Upper lobe of left lung (tissue), 6 donors: ENCODE data around the gene TEN1. TPM values are rescaled to one million over a fixed set of nuclear protein-coding genes. Genes with fewer than 3 reads are reported as not detected.
"Not testable (repeated sequence)": the region's sequence is repeated elsewhere in the genome, so short reads cannot be mapped to it uniquely, and the experiment has no call there.

Source experiments
- ATAC-seq, 2 donors: fragments of 200-7000 bp; cut with Tn5 transposase; one replicate each; pipeline ENCODE4 v1.9.1; 2022; ENCODE audit warnings: mild to moderate bottlenecking in 2 of 2, moderate library complexity in 2 of 2; ENCODE audit not compliant: low FRiP score in 2 of 2
- DNase-seq, 2 donors: peaks; one replicate each; pipeline ENCODE4 v3.0.0-alpha.2; 2019 to 2020
- H3K27ac ChIP-seq, 4 donors: fragments of 200-600 bp; sonication (generic); one replicate each; pipeline ENCODE4 v1.5.1; 2016 to 2019
- H3K27me3 ChIP-seq, 4 donors: fragments of 200-600 bp; sonication (generic); one replicate each; pipeline ENCODE4 v1.5.1; 2017 to 2019
- H3K36me3 ChIP-seq, 4 donors: fragments of 200-600 bp; sonication (generic); one replicate each; pipeline ENCODE4 v1.5.1; 2016 to 2019
- H3K4me1 ChIP-seq, 4 donors: fragments of 200-600 bp; sonication (generic); one replicate each; pipeline ENCODE4 v1.5.1; 2018 to 2019
- H3K4me3 ChIP-seq, 4 donors: fragments of 200-600 bp; sonication (generic); one replicate each; pipeline ENCODE4 v1.5.1; 2017 to 2019; ENCODE audit warnings: mild to moderate bottlenecking in 2 of 4, moderate library complexity in 1 of 4
- H3K9me3 ChIP-seq, 4 donors: fragments of 200-600 bp; sonication (generic); one replicate each; pipeline ENCODE4 v1.5.1; 2018 to 2019
- CTCF ChIP-seq, 6 experiments: fragments of 450-650 bp in 4 of 6; fragments of 200-600 bp in 2 of 6; sonication (generic) in 2 of 6; IDR thresholded peaks; one replicate each; pipeline ENCODE4 v1.5.1; 2016 to 2019; ENCODE audit warnings: antibody characterized with exemption in 6 of 6
- EP300 ChIP-seq, 4 donors: sonication (generic); formaldehyde crosslinking; IDR thresholded peaks; one replicate each; pipeline ENCODE4 v1.5.1; 2017; ENCODE audit warnings: antibody characterized with exemption in 4 of 4, control low read depth in 2 of 4
- POLR2A ChIP-seq, 4 donors: fragments of 450-650 bp; IDR thresholded peaks; one replicate each; pipeline ENCODE4 v1.5.1; 2016 to 2017; ENCODE audit warnings: antibody characterized with exemption in 4 of 4, mild to moderate bottlenecking in 2 of 4
- POLR2AphosphoS5 ChIP-seq, 2 donors: sonication (generic); formaldehyde crosslinking; IDR thresholded peaks; one replicate each; pipeline ENCODE4 v1.5.1; 2017; ENCODE audit warnings: antibody characterized with exemption in 2 of 2
- WGBS, 2 donors: methylation state at CpG; one replicate each; pipeline ENCODE4 v1.1.5; 2017 to 2018; 5-methylcytosine and 5-hydroxymethylcytosine counted together
- total RNA-seq, 6 donors: library from RNA; depleted of rRNA in 4 of 6; stranded (reverse); fragments of >200 nt in 4 of 6; gene quantifications; one replicate each; pipeline versions ENCODE4 v1.1.0 to v1.2.1, GENCODE V29; 2016 to 2021
- donor health status: DM: no; HTN: no; CAD: no; lungs with moderate emphysema.
- donor health status: DM: no; HTN: yes; CAD: no; lungs with severe emphysema.

The TEN1 gene
- total RNA-seq, 6 donors from 2014 or later = 13.6 to 29.3 (median 17.0) TPM; not detected in 1

- ATAC-seq (no peak), DNase-seq (no peak)
- Histone ChIP-seq H3K9me3 (no peaks in the 10 kb centered on the region), H3K27me3 (no peaks in the 10 kb centered on the region), H3K4me3 (no peak overlapping the region), H3K36me3 (peaks cover 47 to 79% (median 71%) of the 10 kb centered on the region in 4 donors), H3K27ac (no peak overlapping the region), H3K4me1 (peaks cover 0 to 4% (median 0%) of the 10 kb centered on the region in 4 donors)
- 73 to 95% methylated on average over 6 of the region's 6 CpGs for WGBS, 2 donors
- TF ChIP-seq EP300 (IDR thresholded peaks at IDR 0.05) (no peak), POLR2AphosphoS5 (IDR thresholded peaks at IDR 0.05) (no peak), POLR2A (IDR thresholded peaks at IDR 0.05) (no peak), CTCF (IDR thresholded peaks at IDR 0.05) (no peak)
Observed at GRCh38 chr17:76040376-76040775, 61.3 kb downstream of the TEN1 start.

DNA sequence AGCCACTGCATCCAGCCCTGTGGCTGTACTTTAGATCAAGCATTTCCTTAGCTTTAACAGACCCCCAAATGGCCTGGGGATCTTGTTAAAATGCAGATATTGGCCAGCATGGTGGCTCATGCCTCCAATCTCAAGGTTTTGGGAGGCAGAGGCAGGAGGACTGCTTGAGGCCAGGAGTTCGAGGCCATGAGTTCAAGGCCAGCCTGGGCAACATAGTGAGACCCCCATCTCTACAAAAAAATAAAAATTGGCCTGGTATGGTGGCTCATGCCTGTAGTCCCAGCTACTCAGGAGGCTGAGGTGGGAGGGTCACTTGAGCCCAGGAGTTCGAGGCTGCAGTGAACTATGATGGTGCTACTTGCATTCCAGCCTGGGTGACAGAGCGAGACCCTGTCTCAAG, 63.8 kb downstream of the TEN1 start:
- ATAC-seq, H3K4me3 ChIP-seq, H3K27ac ChIP-seq, H3K27me3 ChIP-seq, H3K9me3 ChIP-seq, DNase-seq, H3K4me1 ChIP-seq: not testable (repeated sequence)
- 89 to 97% methylated on average over 3 of the region's 3 CpGs for WGBS, 2 donors
- H3K36me3 ChIP-seq = peaks cover 63 to 100% (median 95%) of the 10 kb centered on the region in 4 donors

GRCh38 chr17:76044475-76045007, 65.5 kb downstream of the TEN1 start:
- not testable (repeated sequence) for H3K27me3 ChIP-seq, DNase-seq, H3K27ac ChIP-seq, H3K9me3 ChIP-seq, H3K4me3 ChIP-seq, H3K4me1 ChIP-seq, ATAC-seq
- H3K36me3 ChIP-seq = peaks cover 63 to 100% (median 98%) of the 10 kb centered on the region in 4 donors
- 65 to 70% methylated on average over 11 of the region's 11 CpGs for WGBS, 2 donors

GRCh38 chr17:76046064-76046463, 67.0 kb downstream of the TEN1 start:
- Histone ChIP-seq H3K36me3 (peaks cover 55 to 100% (median 92%) of the 10 kb centered on the region in 4 donors), H3K4me3 (no peak overlapping the region), H3K27me3 (no peaks in the 10 kb centered on the region), H3K27ac (no peak overlapping the region), H3K4me1 (peaks cover 0 to 12% (median 2%) of the 10 kb centered on the region in 4 donors), H3K9me3 (no peaks in the 10 kb centered on the region)
- DNase-seq (no peak), ATAC-seq (no peak)
- WGBS, 2 donors = 93% methylated on average over 8 of the region's 8 CpGs
- TF ChIP-seq POLR2AphosphoS5 (IDR thresholded peaks at IDR 0.05) (no peak), EP300 (IDR thresholded peaks at IDR 0.05) (no peak), POLR2A (IDR thresholded peaks at IDR 0.05) (no peak), CTCF (IDR thresholded peaks at IDR 0.05) (no peak)

DNA sequence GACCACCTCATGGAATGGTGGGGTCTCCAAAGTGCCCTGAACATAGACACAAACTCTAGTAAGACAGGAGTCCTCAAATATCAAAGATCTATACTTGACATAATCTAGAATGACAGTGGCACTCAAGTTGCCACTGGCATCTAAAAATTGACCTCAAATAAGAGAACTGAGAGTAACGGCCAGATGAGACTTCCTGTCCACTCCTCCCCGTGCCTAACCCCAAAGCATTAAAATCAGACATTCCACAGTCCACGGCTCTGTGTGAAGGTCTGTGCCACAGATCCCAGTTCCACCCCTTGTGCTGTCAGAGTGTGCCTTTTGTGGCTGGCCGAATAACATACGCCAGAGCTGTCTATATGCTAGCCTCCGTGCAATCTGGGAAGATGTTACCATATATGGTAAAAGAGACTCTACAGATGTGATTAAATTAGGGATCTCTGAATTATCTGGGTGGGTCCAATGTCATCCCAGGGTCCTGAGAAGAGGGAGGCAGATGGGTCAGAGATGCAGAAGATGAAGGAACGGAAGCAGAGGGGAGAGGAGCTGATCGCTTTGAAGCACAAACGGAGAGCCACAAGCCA, 69.1 kb downstream of the TEN1 start:
- Histone ChIP-seq H3K36me3 (peaks cover 47 to 96% (median 79%) of the 10 kb centered on the region in 4 donors), H3K4me1 (peaks cover 0 to 12% (median 7%) of the 10 kb centered on the region in 4 donors), H3K4me3 (no peak overlapping the region), H3K27ac (no peak overlapping the region), H3K27me3 (no peaks in the 10 kb centered on the region), H3K9me3 (no peaks in the 10 kb centered on the region)
- WGBS, 2 donors = 85 to 90% methylated on average over 9 of the region's 9 CpGs
- no peak for TF ChIP-seq POLR2AphosphoS5 (IDR thresholded peaks at IDR 0.05)
- no peak for TF ChIP-seq CTCF (IDR thresholded peaks at IDR 0.05)
- TF ChIP-seq EP300 (IDR thresholded peaks at IDR 0.05) = no peak
- no peak for TF ChIP-seq POLR2A (IDR thresholded peaks at IDR 0.05)
- no peak for ATAC-seq
- DNase-seq = no peak

DNA sequence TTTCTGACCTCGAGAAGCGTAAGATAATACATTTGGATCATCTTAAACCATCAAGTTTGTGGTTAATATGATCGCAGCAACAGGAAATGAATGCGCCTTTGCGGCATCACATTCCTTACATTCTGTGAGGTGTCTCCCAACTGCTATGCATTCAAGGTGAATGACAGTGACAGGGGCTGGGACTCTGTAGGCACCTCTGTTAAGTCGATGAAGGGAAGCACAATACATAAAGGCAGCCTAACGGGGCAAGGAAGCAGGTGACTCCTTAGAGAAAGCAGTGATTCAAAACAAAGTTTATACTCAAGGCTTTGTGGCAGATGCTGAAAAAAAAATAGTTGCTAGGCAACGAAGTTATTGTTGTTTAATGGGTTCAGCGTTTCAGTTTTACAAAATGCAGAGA, 69.7 kb downstream of the TEN1 start:
- ATAC-seq = no peak
- H3K36me3 ChIP-seq = peaks cover 41 to 96% (median 73%) of the 10 kb centered on the region in 4 donors

More for the DNA sequence above, 69.7 kb downstream of the TEN1 start:
- no peaks in the 10 kb centered on the region for H3K9me3 ChIP-seq
- 74 to 79% methylated on average over 9 of the region's 9 CpGs for WGBS, 2 donors
- no peak for DNase-seq
- no peak overlapping the region for H3K27ac ChIP-seq
- H3K4me1 ChIP-seq = peaks cover 0 to 16% (median 7%) of the 10 kb centered on the region in 4 donors
- no peak overlapping the region for H3K4me3 ChIP-seq
- TF ChIP-seq POLR2A (IDR thresholded peaks at IDR 0.05) (no peak), POLR2AphosphoS5 (IDR thresholded peaks at IDR 0.05) (no peak), CTCF (IDR thresholded peaks at IDR 0.05) (no peak), EP300 (IDR thresholded peaks at IDR 0.05) (no peak)
- no peaks in the 10 kb centered on the region for H3K27me3 ChIP-seq
